GM21723 (cell line): ENCODE measurements around the gene SYNGR4.
"Not testable (repeated sequence)": the region's sequence is repeated elsewhere in the genome, so short reads cannot be mapped to it uniquely, and the experiment has no call there.

Experiments
- ATAC-seq: cut with Tn5 transposase; IDR thresholded peaks from one replicate; pipeline ENCODE4 v1.9.1; 2021; ENCODE audit warnings: mild to moderate bottlenecking, moderate library complexity; ENCODE audit not compliant: unreplicated experiment

Gene SYNGR4

DNA sequence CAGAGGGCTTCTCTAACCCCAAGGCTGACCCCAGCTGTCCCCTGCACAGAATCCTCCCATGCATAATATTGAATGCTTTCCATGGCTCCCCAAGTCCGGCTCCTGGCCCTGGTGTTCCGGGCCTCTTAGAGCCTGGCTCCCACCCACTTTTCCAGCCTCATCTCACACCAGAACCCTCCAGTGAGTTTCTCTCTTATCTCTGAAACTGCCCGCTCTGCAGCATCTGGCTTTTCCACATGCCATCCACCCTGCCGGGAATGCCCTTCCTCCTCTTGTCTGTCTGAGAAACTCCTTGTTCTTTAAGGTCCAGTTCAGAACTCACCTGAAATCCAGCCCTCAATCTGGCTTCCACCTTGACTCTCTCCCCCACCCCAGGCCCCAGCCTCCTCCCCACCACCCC, 6.8 kb downstream of the SYNGR4 start:
- ATAC-seq: no peak

DNA sequence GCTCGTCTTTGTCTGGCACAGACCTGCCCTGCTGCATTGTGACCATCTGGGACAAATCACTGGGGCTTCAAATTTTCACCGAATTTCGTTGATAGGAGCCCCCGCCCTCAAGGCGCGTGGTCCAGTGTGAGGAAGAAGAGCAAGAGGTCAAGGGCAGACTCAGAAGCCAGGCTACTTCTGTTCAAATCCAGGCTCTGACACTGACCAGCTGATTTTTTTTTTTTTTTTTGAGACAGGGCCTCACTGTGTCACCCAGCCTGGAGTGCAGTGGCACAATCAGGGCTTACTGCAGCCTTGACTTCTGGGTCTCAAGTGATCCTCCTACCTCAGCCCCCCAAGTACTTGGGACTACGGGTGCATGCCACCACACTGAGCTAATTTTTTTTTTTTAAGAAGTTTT, 7.2 kb downstream of the SYNGR4 start:
- no peak for ATAC-seq

GRCh38 chr19:48371771-48372170, 7.6 kb downstream of the SYNGR4 start:
- ATAC-seq: not testable (repeated sequence)

- no peak for ATAC-seq
Measured at GRCh38 chr19:48372904-48373303, 8.7 kb downstream of the SYNGR4 start.

- no peak for ATAC-seq
Measured at GRCh38 chr19:48373567-48373966, 9.4 kb downstream of the SYNGR4 start.

DNA sequence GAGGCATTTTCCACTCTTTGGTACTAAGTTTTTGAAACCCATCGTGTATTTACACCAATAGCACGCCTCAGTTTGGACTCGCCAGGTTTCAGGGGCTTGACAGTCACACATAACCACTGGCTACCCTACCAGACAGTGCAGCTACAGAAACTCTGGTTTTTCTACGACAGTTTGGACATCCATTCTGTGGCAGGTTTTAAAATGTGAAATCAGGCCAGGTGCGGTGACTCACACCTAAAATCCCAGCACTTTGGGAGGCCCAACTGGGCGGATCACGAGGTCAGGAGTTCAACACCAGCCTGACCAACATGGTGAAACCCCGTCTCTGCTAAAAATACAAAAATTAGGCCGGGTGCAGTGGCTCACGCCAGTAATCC, 14.0 kb downstream of the SYNGR4 start:
- ATAC-seq: no peak

DNA sequence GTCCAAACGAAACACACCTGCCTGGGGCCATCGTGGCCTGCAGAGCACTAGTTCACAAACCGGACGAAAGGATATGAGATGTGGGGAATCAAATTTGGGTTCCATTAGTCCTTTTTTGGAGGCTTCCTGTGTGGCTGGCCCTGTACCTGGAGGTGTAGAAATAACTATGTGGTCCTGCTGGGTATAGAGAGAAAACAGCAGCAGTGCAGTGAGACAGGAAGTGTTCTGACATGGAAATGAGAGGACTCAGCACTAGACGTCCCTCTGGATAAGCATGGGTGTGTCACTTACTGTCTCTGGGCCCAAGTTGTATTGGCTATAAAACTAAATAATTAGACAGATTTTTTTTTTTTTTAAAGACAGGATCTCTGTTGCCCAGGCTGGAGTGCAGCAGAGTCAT, 14.9 kb downstream of the SYNGR4 start:
- ATAC-seq: no peak

- ATAC-seq: no peak
Measured at GRCh38 chr19:48381178-48381950, 17.2 kb downstream of the SYNGR4 start.

GRCh38 chr19:48382286-48382685, 18.1 kb downstream of the SYNGR4 start:
- no peak for ATAC-seq

DNA sequence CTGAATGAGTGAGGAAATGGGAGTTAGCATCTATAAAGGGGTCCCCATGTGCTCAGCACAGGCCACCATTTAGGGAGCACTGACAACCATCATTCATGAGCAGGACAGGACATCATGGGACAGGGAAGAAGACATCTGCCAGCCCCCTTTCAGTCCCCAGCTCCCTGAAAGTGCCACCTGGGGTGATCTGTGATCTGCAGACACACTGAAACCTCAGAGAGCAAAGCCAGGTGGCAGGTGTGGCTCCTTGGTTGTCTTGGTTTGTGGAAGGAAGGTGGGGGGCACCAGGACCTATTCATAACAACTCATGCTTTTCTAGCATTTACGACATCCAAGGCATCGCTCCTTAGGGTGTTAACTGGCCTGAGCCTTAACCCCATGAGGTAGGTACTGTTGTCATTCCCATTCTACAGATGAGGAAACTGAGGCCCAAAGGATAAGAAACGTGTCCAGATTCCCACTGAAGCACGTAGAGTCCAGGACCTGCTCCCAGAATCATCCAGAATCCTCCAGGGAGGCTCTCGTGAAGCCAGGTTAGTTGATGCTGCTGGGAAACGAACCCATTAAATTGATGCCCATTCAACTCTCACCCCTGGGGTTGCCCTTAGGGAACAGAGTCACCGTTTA, 21.4 kb downstream of the SYNGR4 start:
- ATAC-seq: no peak

GRCh38 chr19:48386981-48387380, 22.8 kb downstream of the SYNGR4 start:
- no peak for ATAC-seq

DNA sequence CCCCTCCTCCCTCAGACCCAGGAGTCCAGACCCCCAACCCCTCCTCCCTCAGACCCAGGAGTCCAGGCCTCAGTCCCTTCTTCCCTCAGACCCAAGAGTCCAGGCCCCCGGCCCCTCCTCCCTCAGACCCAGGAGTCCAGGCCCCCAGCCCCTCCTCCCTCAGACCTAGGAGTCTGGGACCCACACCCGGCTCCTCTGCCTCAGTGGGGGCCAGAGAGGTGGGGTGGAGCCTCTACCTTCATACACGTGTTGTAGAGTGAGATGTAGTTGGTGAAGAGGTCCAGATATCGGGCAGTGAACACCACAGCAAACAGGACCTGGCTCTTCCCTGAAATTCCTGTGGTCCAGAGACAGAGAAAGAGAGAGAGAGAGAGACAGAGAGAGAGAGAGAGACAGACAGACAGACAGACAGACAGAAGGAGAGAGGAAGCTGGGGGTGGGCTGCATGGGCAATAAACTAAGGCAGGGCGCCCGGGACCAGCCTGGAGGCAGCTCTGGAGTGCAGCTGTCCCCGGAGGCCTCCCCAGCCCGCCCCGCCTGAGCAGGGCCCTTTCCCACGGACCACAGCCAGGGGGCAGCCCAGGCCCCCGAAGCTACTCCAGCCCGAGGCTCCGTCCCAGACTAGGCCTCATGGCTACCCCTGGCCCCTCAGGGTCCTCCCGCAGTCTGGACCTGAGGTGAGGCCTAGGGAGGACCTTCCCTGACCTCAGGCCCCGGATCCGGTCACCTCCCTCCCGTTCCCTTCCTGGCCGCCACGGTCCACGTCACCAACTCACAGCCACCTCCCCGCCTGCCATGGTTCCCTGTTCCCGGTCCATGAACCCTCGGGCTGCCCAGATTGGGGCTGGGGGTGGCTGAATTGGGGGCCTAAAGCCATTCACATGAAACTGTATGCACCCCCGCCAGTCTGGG, 26.3 kb downstream of the SYNGR4 start:
- no peak for ATAC-seq

GRCh38 chr19:48391100-48392005, 27.2 kb downstream of the SYNGR4 start, which contains the start of gene KDELR1:
KDELR1 (minus strand) TSS chr19:48391551; CDS start chr19:48391358, 193 bp downstream.
- no peak for ATAC-seq

DNA sequence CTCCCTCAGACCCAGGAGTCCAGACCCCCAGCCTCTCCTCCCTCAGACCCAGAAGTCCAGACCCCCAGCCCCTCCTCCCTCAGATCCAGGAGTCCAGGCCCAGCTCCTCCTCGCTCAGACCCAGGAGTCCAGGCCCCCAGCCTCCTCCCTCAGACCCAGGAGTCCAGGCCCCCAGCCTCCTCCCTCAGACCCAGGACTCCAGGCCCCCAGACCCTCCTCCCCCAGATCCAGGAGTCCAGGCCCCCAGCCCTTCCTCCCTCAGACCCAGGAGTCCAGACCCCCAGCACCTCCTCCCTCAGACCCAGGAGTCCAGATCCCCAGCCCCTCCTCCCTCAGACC, 27.8 kb downstream of the SYNGR4 start:
- not testable (repeated sequence) for ATAC-seq

DNA sequence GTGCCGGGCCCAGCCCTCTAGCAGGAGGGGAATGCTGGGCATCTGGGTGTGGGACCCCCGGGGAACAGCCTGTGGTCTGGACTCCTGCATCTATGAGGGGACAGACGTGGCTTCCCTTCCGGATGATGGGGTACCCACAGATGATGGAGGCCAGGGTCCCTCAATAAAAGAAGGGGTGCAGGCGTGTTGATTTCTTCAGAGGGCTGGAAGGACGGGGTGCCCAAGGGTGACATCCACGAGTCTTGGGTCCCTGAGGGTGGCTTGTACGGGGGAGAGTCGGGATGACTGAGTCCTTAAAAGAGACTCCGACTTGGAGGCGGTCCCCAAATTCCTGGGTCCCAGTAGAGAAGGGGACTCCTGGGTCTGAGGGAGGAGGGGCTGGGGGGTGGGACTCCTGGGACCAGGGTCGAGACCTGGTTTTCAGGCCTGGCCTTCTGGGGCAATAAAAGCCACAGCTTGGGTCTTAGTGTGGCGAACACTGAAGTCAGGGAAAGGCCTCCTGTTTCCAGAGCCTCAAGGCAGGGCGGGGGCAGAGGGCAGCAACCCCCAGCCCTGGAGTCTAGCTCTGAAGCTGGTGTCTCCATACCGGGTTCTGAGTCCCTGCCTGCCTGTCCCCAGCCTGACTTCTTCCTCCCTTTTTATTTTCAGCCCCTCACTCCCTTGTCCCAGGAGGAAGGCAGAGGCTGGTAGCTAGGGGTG, 28.8 kb downstream of the SYNGR4 start:
- no peak for ATAC-seq

- no peak for ATAC-seq
Measured at GRCh38 chr19:48393559-48394330, 29.6 kb downstream of the SYNGR4 start, which contains the start of gene GRIN2D. GRIN2D (plus strand) TSS chr19:48393668; CDS start chr19:48398393, 4,725 bp downstream.

GRCh38 chr19:48394331-48395169, 30.4 kb downstream of the SYNGR4 start:
- no peak for ATAC-seq

GRCh38 chr19:48395170-48395455, 30.9 kb downstream of the SYNGR4 start:
- no peak for ATAC-seq
